DND-41 (cell line): Measurements from ENCODE around the gene DENND1A.

Experiments
- CTCF ChIP-seq: IDR thresholded peaks from 2 replicates; pipeline ENCODE4 v1.5.1; 2012; ENCODE audit warnings: borderline replicate concordance, low read length, moderate library complexity, mild to moderate bottlenecking; ENCODE audit not compliant: poor library complexity, severe bottlenecking; ENCODE audit errors: extremely low read depth
- EZH2 ChIP-seq: IDR thresholded peaks from 3 replicates; pipeline ENCODE4 v1.6.1; 2012; ENCODE audit warnings: borderline replicate concordance, low read depth, mild to moderate bottlenecking, moderate library complexity, low read length, inconsistent platforms; ENCODE audit not compliant: severe bottlenecking

DNA sequence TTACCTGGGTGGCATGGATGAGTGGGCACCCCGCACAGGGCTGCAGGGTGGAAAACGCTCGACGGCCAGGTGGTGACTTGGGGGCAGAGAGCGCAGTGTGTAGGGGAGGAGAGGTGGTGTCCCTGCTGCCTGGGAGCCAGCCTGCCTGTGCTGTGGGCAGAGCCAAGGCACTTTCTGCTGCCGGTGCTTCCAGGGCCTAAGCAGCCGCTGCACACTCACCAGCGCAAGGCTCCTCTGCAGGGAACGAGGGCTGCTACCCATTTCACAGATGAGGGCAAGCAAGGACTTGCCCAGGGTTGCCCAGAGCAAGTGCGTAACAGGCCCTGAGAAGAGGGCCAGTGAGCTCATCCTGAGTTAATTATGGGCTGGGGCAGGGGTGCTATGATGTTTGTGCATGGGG, 511.4 kb downstream of the DENND1A start:
- no peak for TF ChIP-seq CTCF
- TF ChIP-seq EZH2 = no peak
